ENCODE results near the gene FARSB. TPM values are rescaled to one million over a fixed set of nuclear protein-coding genes. Genes with fewer than 3 reads are reported as not detected.
A peak's percentile ranks its signal among the peaks of the same experiment; 100 is the strongest.

Gene FARSB
- total RNA-seq, 1 donor from 2014 or later = 25.0 TPM

DNA sequence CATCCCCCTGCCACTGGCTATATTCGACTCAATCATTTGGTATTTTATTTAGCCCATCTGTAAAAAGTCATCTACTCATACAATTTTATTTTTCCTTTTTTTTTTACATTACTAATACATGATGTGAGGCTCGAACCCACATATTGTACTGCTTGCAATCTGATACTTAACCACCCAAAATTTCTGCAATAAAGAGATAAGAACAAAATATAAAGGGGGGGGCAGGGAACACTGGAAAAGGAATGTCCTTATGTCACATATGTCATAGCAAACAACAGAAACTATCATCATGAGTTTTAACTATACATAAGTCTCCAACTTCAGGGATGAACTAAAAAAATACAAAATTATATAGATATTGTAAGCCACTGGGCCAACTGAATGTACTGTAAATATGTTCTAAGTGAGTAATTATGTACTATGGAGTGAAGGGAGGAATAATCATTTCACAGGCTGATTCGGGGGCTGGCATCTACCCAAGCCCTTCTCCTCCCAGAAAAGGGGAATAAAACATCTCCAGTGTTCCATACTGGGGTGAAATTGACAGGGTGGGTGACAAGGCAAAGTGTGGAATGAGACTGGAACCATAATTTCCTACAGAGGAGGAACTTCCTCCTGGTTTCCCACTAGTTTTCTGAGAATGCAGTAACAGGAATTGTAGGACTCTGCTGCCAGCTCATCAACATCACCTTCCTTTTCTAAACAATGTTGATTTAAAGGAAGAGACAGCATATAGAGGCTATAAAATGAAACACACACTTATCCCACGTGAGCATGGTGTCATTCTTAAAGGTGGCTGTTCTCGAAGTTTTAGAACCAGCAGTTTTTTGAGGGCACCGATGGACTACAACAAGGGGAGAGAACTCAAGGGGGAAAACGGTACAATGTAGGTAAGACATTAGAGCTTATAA, 79.5 kb downstream of the FARSB start:
- no peaks in the 10 kb centered on the region for H4K20me1 ChIP-seq (ENCODE audit: low read depth)
- no peak overlapping the region for H3K9ac ChIP-seq
- no peak overlapping the region for H2AFZ ChIP-seq (replicated peaks)
- no peaks in the 10 kb centered on the region for H3K9me3 ChIP-seq (ENCODE audit: low read depth)
- peaks cover 15% of the 10 kb centered on the region for H3K79me2 ChIP-seq (ENCODE audit: low read depth)
- peaks cover 22% of the 10 kb centered on the region for H3K36me3 Mint-ChIP-seq
- H3K27me3 Mint-ChIP-seq (ENCODE audit: insufficient read depth, low read depth) = no peaks in the 10 kb centered on the region
- H3K9me3 Mint-ChIP-seq = no peaks in the 10 kb centered on the region
- H3K4me1 Mint-ChIP-seq = peaks cover 74% of the 10 kb centered on the region
- H3K27me3 ChIP-seq = no peaks in the 10 kb centered on the region
- H3K27ac Mint-ChIP-seq = no peak overlapping the region
- TF ChIP-seq EZH2phosphoT487 (IDR thresholded peaks at IDR 0.05) (no peak), EZH2 (IDR thresholded peaks at IDR 0.05) (no peak)
- TF ChIP-seq, protein P1, sequence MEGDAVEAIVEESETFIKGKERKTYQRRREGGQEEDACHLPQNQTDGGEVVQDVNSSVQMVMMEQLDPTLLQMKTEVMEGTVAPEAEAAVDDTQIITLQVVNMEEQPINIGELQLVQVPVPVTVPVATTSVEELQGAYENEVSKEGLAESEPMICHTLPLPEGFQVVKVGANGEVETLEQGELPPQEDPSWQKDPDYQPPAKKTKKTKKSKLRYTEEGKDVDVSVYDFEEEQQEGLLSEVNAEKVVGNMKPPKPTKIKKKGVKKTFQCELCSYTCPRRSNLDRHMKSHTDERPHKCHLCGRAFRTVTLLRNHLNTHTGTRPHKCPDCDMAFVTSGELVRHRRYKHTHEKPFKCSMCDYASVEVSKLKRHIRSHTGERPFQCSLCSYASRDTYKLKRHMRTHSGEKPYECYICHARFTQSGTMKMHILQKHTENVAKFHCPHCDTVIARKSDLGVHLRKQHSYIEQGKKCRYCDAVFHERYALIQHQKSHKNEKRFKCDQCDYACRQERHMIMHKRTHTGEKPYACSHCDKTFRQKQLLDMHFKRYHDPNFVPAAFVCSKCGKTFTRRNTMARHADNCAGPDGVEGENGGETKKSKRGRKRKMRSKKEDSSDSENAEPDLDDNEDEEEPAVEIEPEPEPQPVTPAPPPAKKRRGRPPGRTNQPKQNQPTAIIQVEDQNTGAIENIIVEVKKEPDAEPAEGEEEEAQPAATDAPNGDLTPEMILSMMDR (IDR thresholded peaks at IDR 0.05) = no peak
- H3K4me3 Mint-ChIP-seq = no peak overlapping the region
- H3K27ac ChIP-seq = peak overlapping the region; percentile 51
- H3F3A ChIP-seq (ENCODE audit: low read depth) = peaks cover 44% of the 10 kb centered on the region
- peaks cover 3% of the 10 kb centered on the region for H3K36me3 ChIP-seq
- no peak for DNase-seq (ENCODE audit: low spot score)
- H3K4me2 ChIP-seq = peak overlapping the region; percentile 66
- peaks cover 88% of the 10 kb centered on the region for H3K4me1 ChIP-seq
- H3K4me3 ChIP-seq = peak overlapping the region; percentile 25

DNA sequence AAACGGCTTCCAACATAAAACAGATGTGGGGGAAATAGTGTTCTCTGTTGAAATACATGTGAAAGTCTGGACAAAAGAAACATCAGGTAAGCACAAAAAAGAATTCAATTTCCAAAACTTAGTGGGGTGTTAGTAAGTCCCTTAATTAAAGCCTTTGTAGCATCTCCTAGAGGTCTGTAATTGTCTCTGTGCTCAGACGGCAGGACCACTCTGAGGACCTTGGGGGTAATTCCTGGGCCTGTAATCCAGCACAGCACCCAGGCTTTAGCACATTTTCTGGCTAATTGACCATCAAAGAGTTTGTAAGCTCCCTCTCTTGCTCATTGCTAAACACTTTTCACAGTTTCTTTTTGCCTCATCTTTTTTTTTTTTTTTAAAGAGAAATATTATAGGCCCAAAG, 80.3 kb downstream of the FARSB start:
- Mint-ChIP-seq H3K4me3 (no peak overlapping the region), H3K27ac (no peak overlapping the region), H3K9me3 (no peaks in the 10 kb centered on the region), H3K27me3 (ENCODE audit: insufficient read depth, low read depth) (no peaks in the 10 kb centered on the region), H3K4me1 (peaks cover 80% of the 10 kb centered on the region), H3K36me3 (peaks cover 22% of the 10 kb centered on the region)
- Histone ChIP-seq H3K4me2 (peak overlapping the region; percentile 66), H3K4me3 (peak overlapping the region; percentile 25), H3K4me1 (peaks cover 88% of the 10 kb centered on the region), H4K20me1 (ENCODE audit: low read depth) (no peaks in the 10 kb centered on the region), H3K9me3 (ENCODE audit: low read depth) (no peaks in the 10 kb centered on the region), H3K27ac (peak overlapping the region; percentile 51), H2AFZ (replicated peaks) (no peak overlapping the region), H3K36me3 (peaks cover 3% of the 10 kb centered on the region), H3K79me2 (ENCODE audit: low read depth) (peaks cover 14% of the 10 kb centered on the region), H3K27me3 (no peaks in the 10 kb centered on the region), H3K9ac (no peak overlapping the region), H3F3A (ENCODE audit: low read depth) (peaks cover 44% of the 10 kb centered on the region)
- DNase-seq (ENCODE audit: low spot score) = peak; percentile 81
- TF ChIP-seq EZH2phosphoT487 (IDR thresholded peaks at IDR 0.05) = peak; percentile 55
- TF ChIP-seq, protein P1 (IDR thresholded peaks at IDR 0.05) = no peak

DNA sequence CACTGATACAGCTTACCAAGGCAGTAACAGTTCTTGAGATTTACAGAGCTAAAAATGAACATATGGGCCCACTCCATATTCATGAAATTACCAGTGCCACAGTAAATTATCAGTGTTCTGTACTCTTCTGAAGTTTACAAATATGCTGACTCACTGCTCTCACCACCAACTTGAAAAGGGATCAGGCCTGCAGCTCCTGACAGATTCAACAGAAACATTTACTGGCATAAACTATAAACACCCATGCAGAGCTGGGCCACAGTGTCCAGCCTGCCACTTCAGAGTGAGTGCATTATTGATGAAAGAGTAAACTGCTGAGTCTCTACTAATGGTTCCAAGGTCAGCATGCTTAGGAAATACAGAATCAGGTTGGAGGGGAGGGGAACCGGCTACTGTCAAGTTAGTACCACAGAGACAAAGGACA, 83.1 kb downstream of the FARSB start:
- no peak for DNase-seq (ENCODE audit: low spot score)
- Mint-ChIP-seq H3K4me1 (peaks cover 69% of the 10 kb centered on the region), H3K27me3 (ENCODE audit: insufficient read depth, low read depth) (no peaks in the 10 kb centered on the region), H3K36me3 (peaks cover 13% of the 10 kb centered on the region), H3K27ac (peak overlapping the region; percentile 50), H3K9me3 (no peaks in the 10 kb centered on the region), H3K4me3 (no peak overlapping the region)
- Histone ChIP-seq H4K20me1 (ENCODE audit: low read depth) (no peaks in the 10 kb centered on the region), H3K4me2 (no peak overlapping the region), H3K36me3 (no peaks in the 10 kb centered on the region), H3K27ac (no peak overlapping the region), H2AFZ (replicated peaks) (no peak overlapping the region), H3K4me1 (peaks cover 75% of the 10 kb centered on the region), H3K27me3 (no peaks in the 10 kb centered on the region), H3K9me3 (ENCODE audit: low read depth) (no peaks in the 10 kb centered on the region), H3F3A (ENCODE audit: low read depth) (peaks cover 37% of the 10 kb centered on the region), H3K4me3 (no peak overlapping the region), H3K9ac (no peak overlapping the region), H3K79me2 (ENCODE audit: low read depth) (peaks cover 9% of the 10 kb centered on the region)
- TF ChIP-seq EZH2phosphoT487 (IDR thresholded peaks at IDR 0.05) (no peak), EZH2 (IDR thresholded peaks at IDR 0.05) (no peak)
- TF ChIP-seq, protein P1 (IDR thresholded peaks at IDR 0.05) = no peak

Measured in neural progenitor cell (in vitro differentiated cells).